ENCODE results near the gene HEPACAM.

HEPACAM gene

DNA sequence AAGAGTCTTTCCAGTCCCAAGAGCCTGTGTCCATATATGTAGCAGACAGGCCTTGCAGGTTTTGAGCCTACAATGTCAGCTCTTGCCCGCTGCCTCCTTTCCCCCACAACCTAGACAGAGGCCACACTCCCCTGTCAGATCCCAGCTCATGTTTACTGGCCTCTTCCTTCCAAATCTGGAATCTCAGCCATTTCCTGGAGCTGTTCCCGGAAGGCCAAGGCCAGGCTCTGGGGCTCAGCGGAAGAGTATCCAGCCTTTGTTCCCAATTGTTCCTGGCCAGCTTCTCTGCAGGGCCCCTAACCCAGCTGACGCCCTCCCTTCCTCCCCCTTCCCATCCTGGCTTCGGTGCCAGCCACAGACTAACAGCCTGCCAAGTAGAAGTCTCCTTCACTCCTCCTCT lies 37.1 kb downstream of the HEPACAM start:
- no peak for DNase-seq

DNA sequence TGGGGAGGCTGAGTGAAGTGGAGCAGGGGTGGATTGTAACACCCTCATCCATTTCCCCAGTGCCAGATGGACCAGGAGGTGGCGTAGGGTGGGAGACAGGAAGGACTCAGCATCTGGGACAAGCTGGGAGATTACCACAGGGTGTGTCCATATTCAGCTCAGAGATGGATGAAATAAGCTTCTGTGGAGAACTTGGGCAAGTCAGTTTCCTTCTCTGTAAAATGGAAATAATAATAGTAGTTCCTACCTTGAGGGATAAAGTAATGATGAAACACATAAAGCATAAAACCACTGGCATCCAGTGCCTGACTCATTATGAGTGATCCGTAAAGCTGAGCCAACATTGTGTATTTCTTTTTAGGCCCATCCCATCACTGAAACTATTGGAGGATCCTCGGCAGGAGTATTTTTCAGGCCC lies 37.6 kb downstream of the HEPACAM start:
- no peak for DNase-seq

DNA sequence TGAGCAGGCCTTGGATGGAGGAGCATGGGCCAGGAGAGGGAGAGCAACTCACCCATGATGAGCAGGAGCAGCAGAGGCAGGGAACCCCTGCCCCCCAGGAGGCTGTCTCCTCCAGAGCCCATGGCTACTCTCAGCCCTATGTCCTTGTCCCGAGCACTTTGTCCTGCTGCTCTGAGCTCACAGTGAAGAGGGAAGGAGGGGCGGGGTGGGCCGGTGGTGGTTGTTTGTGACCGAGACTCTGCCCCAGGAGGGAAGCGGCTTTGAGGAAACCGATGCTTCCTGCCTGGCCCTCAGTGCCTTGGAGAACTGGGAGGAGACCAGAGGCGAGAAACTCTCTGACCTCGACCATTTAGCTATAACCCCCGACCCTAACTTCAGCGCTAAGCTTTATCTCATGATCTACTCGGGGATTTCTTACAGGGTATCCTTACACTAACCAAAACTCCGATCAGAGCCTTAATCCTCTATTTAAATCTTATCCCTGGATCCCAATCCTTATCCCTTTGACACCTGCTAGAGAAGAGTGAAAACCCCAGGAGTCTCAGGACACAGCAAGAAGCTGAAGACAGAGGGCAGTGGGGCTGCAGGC lies 38.1 kb downstream of the HEPACAM start, which contains the start of gene ROBO4:
Gene ROBO4, minus strand, starts transcription at position 192 of the 589 bp plus-strand sequence. Its CDS starts 70 bp downstream, at position 122.
- DNase-seq, result no peak

DNA sequence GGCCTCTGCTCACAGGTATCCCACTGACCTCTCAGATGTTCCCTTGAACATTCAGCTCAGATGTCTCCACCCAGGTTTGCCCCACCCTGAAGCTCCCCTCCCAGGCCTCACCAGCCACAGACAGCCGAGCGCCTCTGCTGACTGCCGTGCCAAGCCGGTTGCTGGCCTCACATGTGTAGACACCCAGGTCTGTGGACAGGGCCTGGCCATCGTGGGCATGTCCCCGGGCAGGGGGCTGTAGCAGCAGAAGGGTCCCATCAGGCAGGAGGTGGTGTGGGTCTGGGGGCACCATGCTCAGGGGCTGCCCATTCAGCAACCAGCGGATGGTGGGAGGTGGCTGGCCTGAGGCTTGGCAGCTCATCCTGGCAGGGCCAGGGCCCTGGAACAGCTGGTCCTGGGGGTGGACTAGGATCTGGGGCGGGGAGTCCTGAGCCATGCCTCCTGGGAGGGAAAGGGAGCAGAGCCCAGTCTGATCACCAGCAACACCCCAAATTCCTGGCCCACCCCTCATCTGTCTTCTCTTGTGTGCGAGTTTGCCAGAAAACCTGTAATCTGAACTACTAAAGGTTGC lies 38.9 kb downstream of the HEPACAM start:
- DNase-seq, result no peak

DNA sequence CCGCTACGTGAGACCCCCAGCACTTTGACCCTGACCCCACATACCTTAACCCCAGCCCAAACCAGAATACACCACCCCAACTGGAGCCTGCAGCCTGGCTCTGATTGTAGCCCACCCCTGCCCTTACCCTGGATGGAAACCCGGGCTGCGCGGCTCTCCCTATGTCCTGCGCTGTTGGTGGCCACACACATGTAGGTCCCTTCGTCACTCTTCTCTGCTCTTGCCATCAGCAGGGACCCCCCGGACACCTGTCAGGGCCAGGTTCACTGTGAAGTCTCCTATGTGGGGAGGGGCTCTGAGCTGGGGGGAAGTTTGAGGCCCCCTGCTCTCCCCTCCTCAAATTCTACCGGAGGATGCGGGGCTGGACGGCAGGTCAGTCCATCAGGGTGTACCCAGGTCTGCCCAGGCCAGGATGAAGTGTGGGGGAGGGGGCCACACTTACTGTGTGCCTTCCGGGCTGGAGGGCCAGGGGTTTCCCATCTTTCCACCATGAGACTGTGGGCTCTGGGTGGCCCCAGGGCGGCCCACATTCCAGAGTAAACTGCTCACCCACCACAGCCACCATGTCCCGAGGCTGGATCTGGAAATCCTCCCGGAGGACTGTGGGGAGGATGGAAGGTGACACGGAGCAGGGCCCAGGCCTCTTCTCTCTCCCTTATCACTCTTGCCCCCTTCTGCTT lies 39.6 kb downstream of the HEPACAM start:
- no peak for DNase-seq

DNA sequence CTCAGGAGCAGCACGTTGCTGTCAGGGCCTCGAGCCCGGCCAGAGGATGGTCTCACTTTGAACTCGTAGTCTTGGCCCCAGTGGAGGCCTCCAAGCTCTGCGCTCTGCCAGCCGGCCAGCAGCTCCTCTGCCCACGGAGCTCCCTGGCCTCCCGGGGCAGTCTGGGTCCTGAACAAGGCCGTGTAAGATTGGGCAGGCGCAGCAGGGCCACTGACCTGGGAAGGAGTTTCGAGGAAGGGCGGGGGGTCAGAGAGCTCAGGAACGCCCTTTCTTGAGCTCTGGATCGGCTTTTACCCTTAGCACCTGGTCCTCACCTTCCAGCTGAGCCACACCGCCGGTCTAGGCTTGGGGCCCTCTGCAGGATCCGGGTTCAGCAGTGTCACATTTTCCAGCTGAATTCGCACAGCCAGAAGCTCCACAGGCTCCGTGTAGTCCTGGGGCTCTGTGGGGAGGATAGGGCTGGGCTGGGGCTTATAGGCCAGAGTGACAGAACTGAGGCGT lies 40.3 kb downstream of the HEPACAM start:
- no peak for DNase-seq

DNA sequence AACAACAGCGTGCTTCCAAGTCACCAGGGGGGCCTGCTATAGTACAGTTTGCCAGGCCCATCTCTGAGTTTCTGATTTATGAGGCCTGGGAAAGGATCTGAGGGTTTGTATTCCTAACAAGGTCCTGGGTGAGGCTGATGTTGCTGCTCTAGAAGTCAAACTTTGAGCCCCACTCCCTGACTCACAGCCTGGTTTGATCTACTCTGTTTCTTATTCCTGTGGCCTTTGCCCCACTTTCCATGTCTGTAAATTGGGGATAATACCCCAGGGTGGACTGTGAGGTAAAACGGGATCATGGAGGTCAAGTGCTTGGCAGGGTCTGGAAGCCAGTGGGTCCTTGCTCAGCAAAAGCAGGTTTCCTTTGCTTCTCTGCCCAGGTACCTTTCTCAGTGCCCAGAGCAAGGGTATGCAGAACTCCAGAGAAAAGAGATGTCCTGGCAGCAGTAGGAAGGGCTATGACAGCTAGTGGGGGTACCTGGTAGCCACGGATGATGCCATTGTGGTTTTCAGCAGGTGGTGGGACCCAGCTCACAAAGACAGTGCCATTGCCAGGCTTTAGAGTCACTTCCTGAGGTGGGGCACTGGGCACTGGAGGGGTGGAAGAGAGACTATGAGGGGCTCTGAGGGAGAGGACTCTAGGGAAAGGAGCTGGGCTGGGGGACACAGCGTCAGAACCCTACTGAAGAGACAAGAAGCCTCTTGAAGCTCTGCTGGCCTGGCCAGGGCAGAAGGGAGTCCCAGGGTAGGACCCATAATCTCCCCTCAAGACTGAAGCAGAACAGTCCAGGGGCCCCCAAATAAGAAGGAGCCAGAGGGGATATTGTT lies 41.0 kb downstream of the HEPACAM start:
- DNase-seq, result no peak

DNA sequence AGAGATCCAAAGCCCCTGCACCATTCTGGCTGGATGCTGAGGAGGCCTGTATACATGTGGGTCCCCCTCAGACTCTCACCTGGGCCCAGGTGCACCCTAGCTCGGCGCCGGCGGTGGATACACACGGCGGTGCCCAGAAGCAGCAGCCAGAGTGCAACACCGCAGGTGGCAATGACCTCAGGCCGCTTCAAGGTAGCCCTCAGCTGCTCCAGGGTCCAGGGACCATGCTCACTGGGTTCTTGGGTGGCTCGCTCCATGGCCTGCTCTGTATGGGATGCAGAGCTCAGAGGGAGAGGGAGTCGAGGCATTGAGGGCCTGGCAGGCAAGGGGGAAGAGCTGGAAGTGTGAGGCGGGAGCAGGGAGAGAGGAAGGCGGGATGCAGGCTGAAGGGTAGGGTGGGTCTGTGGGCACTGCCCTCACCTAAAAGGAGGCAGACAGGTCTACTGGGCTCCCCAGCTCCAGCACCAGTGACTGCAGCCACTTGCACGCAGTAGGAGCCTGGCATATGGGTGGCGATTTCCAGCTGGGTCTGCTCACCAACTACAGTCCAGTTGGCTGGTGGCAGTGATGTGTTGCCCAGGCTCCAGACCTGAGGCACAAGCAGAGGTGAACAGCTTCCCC lies 42.0 kb downstream of the HEPACAM start:
- DNase-seq, result no peak

DNA sequence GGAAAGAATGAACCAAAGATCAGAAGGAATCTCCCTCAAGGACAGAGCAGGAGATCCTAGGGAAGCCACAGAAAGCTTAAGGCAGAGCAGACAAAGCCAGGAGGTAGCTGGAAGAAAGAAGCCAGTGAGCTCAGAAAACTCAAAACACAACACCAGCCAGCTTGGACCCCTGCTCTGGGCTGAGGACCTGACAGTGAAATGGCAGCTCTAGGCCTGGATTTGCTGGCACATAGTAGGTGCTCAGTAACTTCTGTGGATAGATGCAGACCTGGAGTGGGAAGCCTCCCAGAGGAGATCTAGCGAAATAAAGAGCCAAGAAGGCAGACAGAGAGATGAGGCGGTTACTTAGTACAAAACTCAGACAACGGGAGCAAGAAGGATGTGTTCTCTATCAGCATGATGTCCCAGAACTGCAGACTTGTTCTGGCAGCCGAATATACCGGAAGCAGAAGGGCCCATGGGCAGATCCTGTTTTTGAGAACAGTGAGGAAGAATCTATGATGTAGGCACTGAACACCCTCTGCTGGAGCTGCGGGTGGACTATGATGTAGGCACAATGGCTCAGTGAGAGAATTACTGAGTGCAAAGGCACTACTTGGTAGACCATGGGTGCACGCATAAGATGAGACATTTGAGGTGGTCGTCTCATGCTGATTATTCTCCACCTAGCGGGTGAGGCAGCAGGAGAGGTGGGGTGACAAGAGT lies 42.9 kb downstream of the HEPACAM start:
- no peak for DNase-seq

DNA sequence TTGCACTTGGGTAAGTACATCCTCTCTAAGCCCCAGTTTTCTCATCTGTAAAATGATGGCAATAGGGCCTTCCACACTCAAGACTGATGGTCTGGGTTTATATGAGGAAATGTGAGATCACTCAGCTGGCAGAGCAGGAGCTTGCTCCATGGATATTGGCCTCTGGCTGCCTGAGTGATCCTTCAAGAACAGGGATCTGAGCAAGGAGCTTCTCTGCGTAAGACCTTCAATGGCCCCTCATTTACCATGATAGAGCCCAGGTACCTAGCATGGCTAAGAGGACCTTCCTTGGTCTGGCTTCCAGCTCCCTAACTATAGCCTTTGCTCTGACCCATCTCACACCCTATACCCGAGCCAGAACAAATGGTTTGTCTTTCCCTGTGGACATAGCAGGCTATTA lies 43.7 kb downstream of the HEPACAM start:
- no peak for DNase-seq

DNA sequence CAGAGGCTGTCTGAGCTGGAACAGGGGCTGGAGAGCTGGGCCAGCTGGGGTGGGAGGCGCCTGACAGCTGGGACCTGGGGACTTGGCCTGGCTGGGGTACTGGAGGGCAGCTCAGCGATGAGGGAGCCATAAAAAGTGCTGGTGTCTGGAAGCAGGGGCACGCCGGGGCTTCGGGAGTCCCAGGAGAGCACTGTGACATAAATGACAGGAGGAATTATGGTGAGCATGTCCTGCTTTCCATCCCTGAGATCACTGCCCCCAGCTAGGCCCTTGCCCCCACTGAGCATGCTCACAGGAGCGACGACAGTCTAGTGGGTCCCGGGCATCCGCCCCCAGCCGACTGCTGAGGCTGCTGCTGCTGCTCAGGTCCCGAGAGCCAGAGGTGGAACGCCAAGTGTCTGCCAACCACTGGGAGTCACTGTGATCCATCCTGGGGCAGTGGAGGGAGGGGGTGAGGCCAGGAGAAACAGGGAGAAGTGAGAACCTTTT lies 44.4 kb downstream of the HEPACAM start:
- no peak for DNase-seq

DNA sequence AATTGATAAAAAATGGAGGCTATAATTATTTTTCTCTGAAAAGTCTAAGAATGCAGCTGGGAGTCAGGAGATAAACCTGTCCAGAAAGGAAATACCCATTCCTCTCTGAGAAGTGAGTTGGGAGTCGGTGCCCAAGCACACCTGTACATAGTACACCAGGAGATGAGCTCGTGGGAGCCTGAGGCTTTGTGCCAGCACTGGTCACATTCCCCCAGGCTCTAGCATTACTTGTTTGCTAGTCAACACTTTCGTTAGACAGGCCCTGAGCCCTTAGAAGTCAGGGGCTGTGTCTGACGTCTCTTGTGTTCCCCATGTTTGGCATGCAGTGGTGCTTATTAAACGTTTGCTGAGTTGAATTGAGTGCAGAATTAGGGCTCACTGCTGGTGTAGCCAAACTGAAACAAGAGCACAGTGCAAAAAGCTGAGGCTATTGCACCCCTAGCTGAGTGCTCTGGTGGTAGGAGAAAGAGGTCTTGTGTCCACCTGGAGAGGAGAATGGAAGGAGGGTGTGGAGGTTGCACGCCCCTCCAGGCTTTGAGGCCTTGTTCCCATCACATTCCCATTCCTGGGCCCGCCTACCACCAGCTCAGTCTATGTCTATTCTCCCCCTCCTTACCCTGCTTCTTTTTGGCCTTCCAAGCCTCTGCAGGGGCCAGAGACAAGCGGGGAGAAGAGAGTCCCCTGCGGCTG lies 45.0 kb downstream of the HEPACAM start:
- DNase-seq, result no peak

DNA sequence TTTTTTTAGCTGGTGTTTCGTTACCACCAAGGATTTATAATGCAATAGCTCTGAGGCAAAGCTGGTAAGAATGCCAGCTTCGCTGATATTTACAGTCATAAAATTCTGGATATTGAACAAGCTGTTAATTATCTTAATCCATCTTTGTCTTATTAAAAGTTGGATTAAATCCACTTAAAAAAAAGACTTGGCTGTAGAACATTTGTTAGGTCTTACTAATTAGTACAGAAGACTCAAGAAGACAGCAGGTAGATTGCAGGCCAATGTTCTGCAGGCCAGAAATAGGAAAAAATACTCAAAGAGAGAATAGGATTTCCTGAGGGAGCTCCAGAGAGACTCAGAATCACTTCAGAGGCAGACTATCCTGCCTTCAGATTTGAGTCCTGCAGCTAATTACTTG lies 45.7 kb downstream of the HEPACAM start:
- DNase-seq, result no peak

DNA sequence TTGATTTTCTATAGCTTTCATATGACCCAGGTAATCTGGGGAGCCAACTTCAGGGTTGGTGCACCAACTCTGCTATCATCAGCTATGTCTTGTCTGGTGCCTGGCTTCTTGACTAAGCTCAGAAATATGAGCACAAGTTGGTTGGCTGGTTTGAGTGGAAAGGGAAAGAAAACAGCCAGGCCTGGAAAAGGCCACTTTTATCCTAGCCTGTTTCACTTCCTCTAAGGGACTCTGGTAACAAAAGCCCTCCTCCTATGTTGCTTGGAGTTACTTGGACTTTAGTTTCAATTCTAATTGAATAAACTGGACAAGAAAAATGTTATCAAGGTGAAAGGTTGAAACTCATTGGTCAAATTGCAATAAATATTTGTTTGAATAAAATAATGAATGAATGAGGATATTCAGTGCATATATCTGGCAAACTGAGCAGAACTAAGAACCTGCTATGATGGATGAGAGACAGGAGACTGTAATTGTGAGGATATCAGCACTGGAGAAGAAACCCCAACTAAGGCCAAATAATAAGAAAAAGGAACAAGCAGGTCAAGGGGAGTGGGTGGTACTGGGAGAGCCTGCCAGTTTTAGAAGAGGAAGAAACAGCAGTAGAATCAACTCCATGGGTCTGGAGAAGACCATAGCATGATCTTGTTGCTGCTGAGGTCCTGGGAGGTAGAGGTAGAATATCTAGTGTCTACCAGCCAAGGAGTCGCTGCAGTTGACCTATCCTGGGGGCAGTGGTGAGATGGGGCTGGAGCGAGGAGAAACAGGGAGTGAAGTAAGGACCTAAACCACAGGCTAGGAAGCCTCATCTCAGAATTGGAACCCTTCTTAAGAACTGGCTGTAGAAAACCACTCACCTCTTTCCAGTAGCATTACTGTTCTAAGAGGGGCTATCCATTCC lies 46.4 kb downstream of the HEPACAM start:
- no peak for DNase-seq

DNA sequence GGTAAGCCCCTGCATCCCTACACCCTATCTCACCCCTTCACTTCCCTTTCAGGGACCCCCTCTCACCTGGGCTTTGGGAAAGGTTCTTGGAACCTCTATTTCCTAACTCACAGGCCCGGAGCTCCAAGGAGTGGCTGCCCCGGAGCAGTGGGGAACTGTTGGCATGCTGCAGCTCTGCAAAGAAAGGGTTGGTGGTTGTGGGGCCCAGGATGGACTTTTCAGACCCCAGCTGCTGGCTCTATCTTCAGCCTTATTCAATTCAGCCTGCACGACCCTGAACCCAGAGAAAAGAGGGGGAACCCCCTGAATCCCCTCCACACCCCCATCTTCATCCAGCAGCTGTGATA lies 48.2 kb downstream of the HEPACAM start:
- no peak for DNase-seq

DNA sequence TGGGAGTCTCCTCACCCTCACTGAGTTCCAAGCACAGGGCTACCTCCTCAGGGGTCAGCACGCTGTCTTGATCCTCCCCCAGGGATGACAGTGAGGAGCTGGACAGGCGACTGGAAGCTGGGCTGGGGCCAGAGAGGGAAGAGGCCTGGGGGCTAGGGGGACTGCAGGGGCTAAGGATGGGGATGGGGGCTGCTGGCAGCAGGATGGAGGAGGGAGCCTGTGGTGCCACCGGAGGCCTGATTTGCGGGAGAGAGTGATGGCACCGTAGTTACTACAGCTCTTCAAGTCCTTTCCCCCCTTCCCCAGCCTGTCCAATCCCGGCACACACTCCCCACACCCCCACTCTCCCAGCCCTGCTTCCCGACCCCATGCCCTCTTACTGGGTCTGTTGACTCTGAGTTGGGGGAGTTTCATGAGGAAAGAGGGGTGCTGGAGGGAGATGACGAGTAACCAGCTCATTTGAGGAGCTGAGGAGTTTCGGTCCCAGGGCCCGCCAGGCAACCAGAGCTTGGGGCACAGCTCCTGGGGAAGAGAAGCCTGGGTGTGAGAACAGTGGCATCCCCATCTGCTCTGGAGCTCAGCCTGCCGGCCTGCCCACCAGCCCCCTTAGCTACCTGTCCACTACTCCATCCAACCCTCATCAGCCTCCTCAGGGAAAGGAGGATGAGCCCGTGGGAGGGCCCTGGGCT lies 48.7 kb downstream of the HEPACAM start:
- DNase-seq, result no peak

DNA sequence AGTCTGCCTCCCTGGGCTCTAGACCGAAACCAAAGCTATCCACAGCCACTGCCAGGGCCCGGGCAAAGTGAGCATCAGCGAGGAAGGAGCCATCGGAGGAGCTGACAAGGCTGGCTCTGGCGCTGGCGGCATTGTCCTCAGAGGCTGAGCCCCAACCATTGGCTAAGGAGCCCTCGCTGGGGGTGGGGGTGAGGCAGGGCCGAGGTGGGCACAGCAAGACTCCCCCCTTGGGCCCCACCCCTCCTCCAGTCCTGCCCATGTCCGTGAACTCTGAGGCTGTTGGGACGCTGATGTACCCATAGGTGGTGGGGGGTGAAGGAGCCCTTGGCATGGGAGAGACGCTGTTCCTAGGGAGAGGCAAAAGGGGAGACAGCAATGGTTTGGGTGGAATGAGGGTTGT lies 49.4 kb downstream of the HEPACAM start:
- no peak for DNase-seq

DNA sequence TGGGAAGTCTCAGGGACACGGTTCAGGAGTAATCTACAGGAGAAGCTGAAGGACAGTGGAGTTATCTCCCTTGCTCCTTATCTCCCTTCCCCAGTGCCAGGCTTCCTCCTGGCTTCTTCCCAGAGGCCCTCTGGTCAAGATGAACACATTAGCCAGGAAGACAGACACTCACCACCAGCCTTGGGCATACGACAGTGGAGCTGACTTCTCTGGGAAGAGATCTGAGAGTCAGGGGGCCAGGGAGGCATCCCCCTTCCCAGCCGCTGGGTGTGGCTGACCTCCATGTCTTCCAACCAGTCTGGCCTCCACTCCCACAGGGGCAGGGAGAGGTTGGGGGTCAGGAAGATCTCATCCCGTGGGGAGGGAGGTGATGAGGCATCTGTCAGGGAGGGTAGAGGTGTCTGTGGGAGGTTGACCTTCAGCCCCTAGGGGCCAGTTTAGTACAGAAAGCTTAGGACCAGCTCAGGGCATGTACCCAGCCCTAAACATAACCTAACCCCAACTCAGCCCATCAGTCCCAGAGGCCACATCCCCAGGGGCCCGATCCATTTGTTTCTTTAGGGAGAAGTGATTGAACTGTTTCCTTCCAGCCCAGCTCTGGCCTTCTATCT lies 50.9 kb downstream of the HEPACAM start:
- no peak for DNase-seq

DNA sequence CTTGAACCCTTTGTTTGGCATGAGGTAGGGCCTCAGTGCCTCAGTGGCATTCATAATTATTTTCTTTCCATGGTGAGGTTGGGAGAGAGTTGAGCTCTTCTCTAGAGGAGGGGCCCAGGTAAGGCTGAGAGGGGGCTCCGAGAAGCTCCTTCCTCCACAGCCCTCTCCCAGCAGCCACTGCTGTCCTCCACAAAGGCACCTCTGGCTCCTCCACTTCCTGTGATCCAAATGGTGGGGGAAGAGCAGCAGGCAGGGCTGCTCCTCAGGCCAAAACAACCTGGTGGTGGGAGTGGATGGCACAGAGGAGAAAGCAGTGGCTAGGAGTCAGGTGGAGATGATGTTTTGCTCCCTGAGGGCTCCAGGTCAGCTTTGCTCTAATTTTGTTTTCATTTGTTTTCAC lies 51.5 kb downstream of the HEPACAM start:
- DNase-seq, result no peak
